ENCODE measurements around the gene TMC8.

Gene TMC8

GRCh38 chr17:78112518-78113471 is 17.8 kb upstream of the TMC8 start (continued):
- TF ChIP-seq ZNF398 (tag by site-specific recombination; IDR thresholded peaks at IDR 0.05) (no peak), ZNF585B (tag by site-specific recombination; IDR thresholded peaks at IDR 0.05) (no peak), EGR2 (tag by site-specific recombination; IDR thresholded peaks at IDR 0.05; ENCODE audit: low read depth) (no peak), PRDM2 (tag by site-specific recombination; IDR thresholded peaks at IDR 0.05; ENCODE audit: borderline replicate concordance) (no peak), ZNF114 (tag by site-specific recombination; IDR thresholded peaks at IDR 0.05) (no peak), ZNF423 (tag by site-specific recombination; IDR thresholded peaks at IDR 0.05) (no peak), ZNF311 (tag by site-specific recombination; IDR thresholded peaks at IDR 0.05; ENCODE audit: borderline replicate concordance) (no peak), ZNF621 (tag by site-specific recombination; IDR thresholded peaks at IDR 0.05) (no peak), ZNF148 (tag by site-specific recombination; IDR thresholded peaks at IDR 0.05; ENCODE audit: borderline replicate concordance) (no peak), ZNF513 (tag by site-specific recombination; IDR thresholded peaks at IDR 0.05) (no peak), ZNF18 (tag by site-specific recombination; IDR thresholded peaks at IDR 0.05) (no peak), ZNF26 (tag by site-specific recombination; IDR thresholded peaks at IDR 0.05) (no peak), ZBTB17 (tag by site-specific recombination; IDR thresholded peaks at IDR 0.05) (0 out of 2 replicates have a peak, but pooled peaks have one; percentile 25), SCRT1 (tag by site-specific recombination; IDR thresholded peaks at IDR 0.05; ENCODE audit: borderline replicate concordance) (no peak), ZNF645 (tag by site-specific recombination; IDR thresholded peaks at IDR 0.05) (no peak), KLF9 (tag by site-specific recombination; IDR thresholded peaks at IDR 0.05; ENCODE audit: low read depth) (no peak; the same call in 1 of the 2 replicates), ZBTB1 (tag by site-specific recombination; IDR thresholded peaks at IDR 0.05) (no peak), ZNF112 (tag by site-specific recombination; IDR thresholded peaks at IDR 0.05) (no peak), ZNF2 (tag by site-specific recombination; IDR thresholded peaks at IDR 0.05) (peak; percentile 72; the same call in 1 of the 2 replicates), ZNF768 (tag by site-specific recombination; IDR thresholded peaks at IDR 0.05) (no peak), ZNF174 (tag by site-specific recombination; IDR thresholded peaks at IDR 0.05) (no peak), ZNF501 (tag by site-specific recombination; IDR thresholded peaks at IDR 0.05) (no peak)
